C4-2B (cell line): ENCODE data around the gene CBX7.
A peak's percentile ranks its signal among the peaks of the same experiment; 100 is the strongest.

ENCODE experiments used
- H3K27ac ChIP-seq: fragments of 450-650 bp; 2 replicates; pipeline ENCODE4 v1.5.1; 2017
- CTCF ChIP-seq: fragments of 450-650 bp; conservative IDR thresholded peaks from 2 replicates; pipeline ENCODE4 v1.5.1; 2017; ENCODE audit warnings: mild to moderate bottlenecking
- ZFX ChIP-seq: fragments of 450-650 bp; IDR thresholded peaks from 2 replicates; pipeline ENCODE4 v1.6.1; 2017

The CBX7 gene

DNA sequence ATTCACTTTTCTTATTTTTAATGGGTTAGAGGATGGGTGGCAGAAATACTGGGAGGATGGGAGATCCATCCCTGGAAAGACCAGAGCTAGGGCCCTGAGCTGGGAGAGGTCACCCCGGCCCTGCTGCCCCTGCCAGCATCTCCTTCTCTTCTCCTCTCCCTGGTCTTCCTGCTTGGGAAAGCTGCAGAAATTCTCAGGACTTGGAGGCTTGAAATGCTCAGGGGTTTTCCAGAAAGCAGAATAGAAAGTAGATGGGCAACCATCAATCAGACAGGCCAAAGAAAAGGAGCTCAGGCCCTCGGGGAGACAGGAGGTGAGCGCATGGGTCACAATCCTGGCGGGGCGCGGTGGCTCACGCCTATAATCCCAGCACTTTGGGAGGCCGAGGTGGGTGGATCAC lies 53.9 kb downstream of the CBX7 start:
- TF ChIP-seq ZFX (no peak), CTCF (no peak)
- no peak overlapping the region for H3K27ac ChIP-seq

DNA sequence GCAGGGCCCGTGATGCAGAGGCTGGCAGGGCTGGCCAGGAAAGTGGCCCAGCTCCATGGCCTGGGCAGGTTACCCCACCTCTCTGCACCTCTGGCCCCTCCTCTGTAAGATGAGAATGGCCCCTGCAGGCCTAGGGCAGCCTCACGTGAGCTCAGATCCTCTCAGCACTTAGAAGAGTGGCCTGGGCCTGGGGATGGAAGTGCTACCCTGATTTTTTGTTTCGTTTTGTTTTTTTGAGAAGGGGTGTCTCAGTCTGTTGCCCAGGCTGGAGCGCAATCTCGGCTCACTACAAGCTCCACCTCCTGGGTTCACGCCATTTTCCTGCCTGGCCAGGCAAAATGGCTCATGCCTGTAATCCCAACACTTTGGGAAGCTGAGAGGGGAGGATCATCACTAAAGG lies 54.5 kb downstream of the CBX7 start:
- no peak overlapping the region for H3K27ac ChIP-seq
- TF ChIP-seq CTCF (no peak), ZFX (no peak)

- TF ChIP-seq ZFX (no peak), CTCF (no peak)
Measured at GRCh38 chr22:39097098-39098020, 55.1 kb downstream of the CBX7 start, which contains the start of gene APOBEC3H. Gene APOBEC3H, plus strand, starts transcription at chr22:39097244. Its CDS starts 3,035 bp downstream, at chr22:39100279.

DNA sequence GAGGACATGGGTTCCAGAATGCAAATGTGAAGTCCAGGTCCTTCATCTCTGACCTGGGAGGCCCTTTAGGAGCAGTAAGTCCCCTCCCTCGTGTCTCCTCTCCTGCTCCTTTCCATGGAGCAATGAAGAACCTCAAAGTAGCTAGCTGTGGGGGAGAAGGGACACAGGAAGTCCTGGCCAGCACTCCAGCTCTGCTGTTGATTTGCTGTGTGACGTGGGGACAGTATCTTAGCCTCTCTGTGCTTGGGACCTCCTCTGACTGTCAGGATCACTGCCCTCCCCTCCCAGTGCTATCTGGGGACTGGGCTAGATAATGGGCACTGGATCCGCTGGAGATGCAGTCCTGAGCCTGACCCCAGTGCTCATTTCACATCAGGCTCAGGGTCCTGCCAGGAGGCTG lies 56.5 kb downstream of the CBX7 start:
- TF ChIP-seq CTCF: no peak
- no peak for TF ChIP-seq ZFX
- H3K27ac ChIP-seq: no peak overlapping the region

More at GRCh38 chr22:39097098-39098020, 55.1 kb downstream of the CBX7 start, which contains the start of gene APOBEC3H:
- peak within 1 kb of the TSS; percentile 12; the same call in 1 of the 2 replicates for H3K27ac ChIP-seq

- TF ChIP-seq ZFX: no peak
- no peak for TF ChIP-seq CTCF
- H3K27ac ChIP-seq: no peak overlapping the region
Measured at GRCh38 chr22:39094717-39095389, 57.6 kb downstream of the CBX7 start.

DNA sequence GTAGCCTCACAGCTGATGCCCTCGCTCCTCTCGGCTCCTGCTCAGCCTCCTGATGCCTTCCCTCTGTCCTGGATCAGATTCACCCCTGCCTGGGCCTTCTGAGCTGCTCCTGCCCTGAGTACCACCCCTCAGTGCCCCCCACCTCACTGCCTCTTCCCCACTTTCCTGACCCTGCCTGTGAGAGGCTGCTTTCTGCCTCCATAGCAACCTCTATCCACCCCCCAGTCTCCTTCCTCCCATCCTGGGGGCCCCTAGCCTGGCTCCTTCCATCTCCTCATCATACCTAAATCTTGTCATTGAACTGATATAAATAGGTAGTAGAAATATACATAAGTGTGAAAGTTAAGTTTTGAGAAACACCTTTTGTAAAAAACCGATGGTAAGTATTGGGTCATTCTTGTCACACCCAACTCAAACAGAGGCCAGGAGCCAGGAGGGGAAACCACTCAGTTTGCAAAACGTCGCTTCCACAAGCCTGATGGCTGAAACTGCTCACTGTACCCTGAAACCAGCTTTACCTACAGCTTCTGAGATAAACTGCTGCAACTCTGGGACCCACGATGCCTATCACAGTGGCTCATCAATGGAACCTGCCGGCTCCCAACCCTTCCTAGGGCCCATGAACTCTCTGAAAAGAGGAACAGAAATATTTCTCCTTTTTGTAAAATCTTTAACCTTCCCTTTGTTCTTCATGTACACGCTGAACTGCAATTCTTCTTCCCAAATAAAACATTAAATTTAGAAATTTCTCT lies 60.2 kb downstream of the CBX7 start:
- no peak overlapping the region for H3K27ac ChIP-seq

More for the DNA sequence above, 60.2 kb downstream of the CBX7 start:
- no peak for TF ChIP-seq CTCF
- TF ChIP-seq ZFX: no peak
